ENCODE measurements around the gene ROCK2. TPM values are rescaled to one million over a fixed set of nuclear protein-coding genes. Genes with fewer than 3 reads are reported as not detected.

ROCK2 gene
- polyA plus RNA-seq, 1 of the 3 experiments (the other 2 are of a cell fraction) = 4.2 TPM

DNA sequence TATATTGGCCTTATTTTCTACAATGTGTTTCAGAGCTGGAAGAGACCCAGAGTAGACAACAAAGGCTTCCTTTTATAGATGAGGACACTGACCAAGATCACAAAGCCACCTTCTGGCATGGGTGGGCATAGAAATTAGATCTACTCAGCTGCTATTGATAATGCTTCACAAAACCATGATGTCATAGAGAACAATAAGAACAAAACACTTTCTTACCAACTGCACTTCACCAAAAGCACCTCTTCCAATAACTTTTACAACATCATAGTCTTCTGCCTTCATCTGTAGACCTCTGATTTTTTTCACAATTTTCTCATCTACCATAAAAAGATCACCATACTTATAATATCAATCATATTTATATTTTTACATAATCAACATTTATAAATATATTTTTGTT lies 58.1 kb downstream of the ROCK2 start:
- H3K9ac ChIP-seq = no peak overlapping the region
- no peaks in the 10 kb centered on the region; a peak in 1 of 4 replicates for H3K4me1 ChIP-seq (ENCODE audit: control insufficient read depth in 1 of 2, insufficient read depth in 2 of 2, low read depth in 1 of 2, low read length in 1 of 2)
- H3K79me2 ChIP-seq (ENCODE audit: insufficient read depth) = peaks cover 87% of the 10 kb centered on the region
- H3K36me3 ChIP-seq (replicated peaks in 1 of 2; ENCODE audit: control insufficient read depth in 1 of 2, insufficient read depth in 2 of 2, low read length in 1 of 2) = peaks cover 15 to 33% of the 10 kb centered on the region in 2 experiments
- peaks cover 7% of the 10 kb centered on the region for H3F3A ChIP-seq (replicated peaks; ENCODE audit: insufficient read depth)
- CTCF ChIA-PET = interaction anchor here (0.9 to 2.6 kb wide), 5 partner anchors 10 to 454 kb away, joined by 3 to 7 read pairs (median 3); no protein-coding TSS in a partner anchor
- H2AFZ ChIP-seq (ENCODE audit: low read depth) = no peak overlapping the region
- POLR2A ChIA-PET = no interaction called here
- H3K4me2 ChIP-seq = no peak overlapping the region
- peaks cover 34% of the 10 kb centered on the region for H4K20me1 ChIP-seq (ENCODE audit: insufficient read depth)
- H3K9me3 ChIP-seq = peaks cover 6% of the 10 kb centered on the region; the same call in 1 of the 2 replicates
- H3K27me3 ChIP-seq (ENCODE audit: insufficient read depth) = no peaks in the 10 kb centered on the region
- no peaks in the 10 kb centered on the region for H3K9me2 ChIP-seq
- peak overlapping the region in 1 of 2 experiments; percentile 22; a peak in 1 of 4 replicates for H3K27ac ChIP-seq (ENCODE audit: low read depth in 2 of 2, low read length in 1 of 2)
- no peak overlapping the region for H3K4me3 ChIP-seq (ENCODE audit: low read depth in 2 of 2, low read length in 1 of 2)
- DNase-seq = no peak
- TF ChIP-seq POLR2AphosphoS5 (IDR thresholded peaks at IDR 0.05; ENCODE audit: low read depth, low read length) = no peak
- TF ChIP-seq SIN3A (IDR thresholded peaks at IDR 0.05; ENCODE audit: borderline replicate concordance, low read depth, low read length) = no peak
- TF ChIP-seq RCOR1 (IDR thresholded peaks at IDR 0.05; ENCODE audit: low read length) = no peak
- TF ChIP-seq, protein P1, sequence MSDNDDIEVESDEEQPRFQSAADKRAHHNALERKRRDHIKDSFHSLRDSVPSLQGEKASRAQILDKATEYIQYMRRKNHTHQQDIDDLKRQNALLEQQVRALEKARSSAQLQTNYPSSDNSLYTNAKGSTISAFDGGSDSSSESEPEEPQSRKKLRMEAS (IDR thresholded peaks at IDR 0.05; ENCODE audit: low read depth) = no peak
- TF ChIP-seq FOSL2 (IDR thresholded peaks at IDR 0.05; ENCODE audit: borderline replicate concordance, low read depth) = no peak
- no peak for TF ChIP-seq MEF2A (IDR thresholded peaks at IDR 0.05; ENCODE audit: borderline replicate concordance, low read depth)
- no peak for TF ChIP-seq YY1 (IDR thresholded peaks at IDR 0.05; ENCODE audit: low read depth)
- TF ChIP-seq, protein P2, sequence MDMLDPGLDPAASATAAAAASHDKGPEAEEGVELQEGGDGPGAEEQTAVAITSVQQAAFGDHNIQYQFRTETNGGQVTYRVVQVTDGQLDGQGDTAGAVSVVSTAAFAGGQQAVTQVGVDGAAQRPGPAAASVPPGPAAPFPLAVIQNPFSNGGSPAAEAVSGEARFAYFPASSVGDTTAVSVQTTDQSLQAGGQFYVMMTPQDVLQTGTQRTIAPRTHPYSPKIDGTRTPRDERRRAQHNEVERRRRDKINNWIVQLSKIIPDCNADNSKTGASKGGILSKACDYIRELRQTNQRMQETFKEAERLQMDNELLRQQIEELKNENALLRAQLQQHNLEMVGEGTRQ (IDR thresholded peaks at IDR 0.05; ENCODE audit: borderline replicate concordance, low read depth, low read length) = no peak

- no peak for TF ChIP-seq ZBTB33 (IDR thresholded peaks at IDR 0.05; ENCODE audit: borderline replicate concordance, low read depth)
- TF ChIP-seq MXI1 (IDR thresholded peaks at IDR 0.05; ENCODE audit: low read depth, low read length) = no peak
- TF ChIP-seq FOXJ3 (CRISPR knock-in tag; IDR thresholded peaks at IDR 0.05) = no peak
- TF ChIP-seq, protein P3, sequence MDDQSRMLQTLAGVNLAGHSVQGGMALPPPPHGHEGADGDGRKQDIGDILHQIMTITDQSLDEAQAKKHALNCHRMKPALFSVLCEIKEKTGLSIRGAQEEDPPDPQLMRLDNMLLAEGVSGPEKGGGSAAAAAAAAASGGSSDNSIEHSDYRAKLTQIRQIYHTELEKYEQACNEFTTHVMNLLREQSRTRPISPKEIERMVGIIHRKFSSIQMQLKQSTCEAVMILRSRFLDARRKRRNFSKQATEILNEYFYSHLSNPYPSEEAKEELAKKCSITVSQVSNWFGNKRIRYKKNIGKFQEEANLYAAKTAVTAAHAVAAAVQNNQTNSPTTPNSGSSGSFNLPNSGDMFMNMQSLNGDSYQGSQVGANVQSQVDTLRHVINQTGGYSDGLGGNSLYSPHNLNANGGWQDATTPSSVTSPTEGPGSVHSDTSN (IDR thresholded peaks at IDR 0.05) = no peak
- TF ChIP-seq RCOR1 (IDR thresholded peaks at IDR 0.05; ENCODE audit: low read length) = no peak
- TF ChIP-seq, protein P4, sequence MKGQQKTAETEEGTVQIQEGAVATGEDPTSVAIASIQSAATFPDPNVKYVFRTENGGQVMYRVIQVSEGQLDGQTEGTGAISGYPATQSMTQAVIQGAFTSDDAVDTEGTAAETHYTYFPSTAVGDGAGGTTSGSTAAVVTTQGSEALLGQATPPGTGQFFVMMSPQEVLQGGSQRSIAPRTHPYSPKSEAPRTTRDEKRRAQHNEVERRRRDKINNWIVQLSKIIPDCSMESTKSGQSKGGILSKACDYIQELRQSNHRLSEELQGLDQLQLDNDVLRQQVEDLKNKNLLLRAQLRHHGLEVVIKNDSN (IDR thresholded peaks at IDR 0.05; ENCODE audit: borderline replicate concordance, low read depth) = no peak
- no peak for TF ChIP-seq POLR2AphosphoS5 (IDR thresholded peaks at IDR 0.05; ENCODE audit: low read depth, low read length)
- Histone ChIP-seq H4K20me1 (ENCODE audit: insufficient read depth) (peaks cover 27% of the 10 kb centered on the region), H3K9me3 (peaks cover 6% of the 10 kb centered on the region; the same call in 1 of the 2 replicates)
Measured at GRCh38 chr2:11285499-11285898, 58.9 kb downstream of the ROCK2 start.

More at GRCh38 chr2:11285499-11285898, 58.9 kb downstream of the ROCK2 start:
- Histone ChIP-seq H3K79me2 (ENCODE audit: insufficient read depth) (peaks cover 87% of the 10 kb centered on the region), H3K27me3 (ENCODE audit: insufficient read depth) (no peaks in the 10 kb centered on the region), H3K9ac (no peak overlapping the region), H3K4me2 (no peak overlapping the region), H3K9me2 (no peaks in the 10 kb centered on the region), H3F3A (replicated peaks; ENCODE audit: insufficient read depth) (peaks cover 7% of the 10 kb centered on the region), H3K36me3 (replicated peaks in 1 of 2; ENCODE audit: control insufficient read depth in 1 of 2, insufficient read depth in 2 of 2, low read length in 1 of 2) (peaks cover 18 to 41% of the 10 kb centered on the region in 2 experiments), H2AFZ (ENCODE audit: low read depth) (no peak overlapping the region), H3K4me1 (ENCODE audit: control insufficient read depth in 1 of 2, insufficient read depth in 2 of 2, low read depth in 1 of 2, low read length in 1 of 2) (no peaks in the 10 kb centered on the region; a peak in 1 of 4 replicates), H3K27ac (ENCODE audit: low read depth in 2 of 2, low read length in 1 of 2) (no peak overlapping the region), H3K4me3 (ENCODE audit: low read depth in 2 of 2, low read length in 1 of 2) (no peak overlapping the region)
- no peak for DNase-seq
- CTCF ChIA-PET = interaction anchor here (0.9 to 2.6 kb wide), 3 partner anchors 11 to 192 kb away, joined by 3 to 7 read pairs (median 3); no protein-coding TSS in a partner anchor
- POLR2A ChIA-PET = no interaction called here
- WGBS (ENCODE audit: low lambda C conversion rate) = 95% methylated on average over 2 of the region's 2 CpGs

Data from SK-N-SH (cell line).